ENCODE data around the gene RMND1.
"Not testable (repeated sequence)": the region's sequence is repeated elsewhere in the genome, so short reads cannot be mapped to it uniquely, and the experiment has no call there.

Gene RMND1

GRCh38 chr6:151413372-151414145 lies 38.4 kb downstream of the RMND1 start:
- DNase-seq: peak; percentile 45

- DNase-seq: no peak
Measured at GRCh38 chr6:151412909-151413308, 39.0 kb downstream of the RMND1 start.

- no peak for DNase-seq
Measured at GRCh38 chr6:151409679-151410078, 42.2 kb downstream of the RMND1 start.

GRCh38 chr6:151409260-151409659 lies 42.7 kb downstream of the RMND1 start:
- DNase-seq: no peak

GRCh38 chr6:151408858-151409257 lies 43.1 kb downstream of the RMND1 start:
- no peak for DNase-seq

GRCh38 chr6:151403919-151404308 lies 48.0 kb downstream of the RMND1 start:
- no peak for DNase-seq

- DNase-seq: no peak
Measured at GRCh38 chr6:151402228-151402627, 49.7 kb downstream of the RMND1 start.

- no peak for DNase-seq
Measured at GRCh38 chr6:151400473-151400872, 51.5 kb downstream of the RMND1 start.

GRCh38 chr6:151399679-151400078 lies 52.2 kb downstream of the RMND1 start:
- no peak for DNase-seq

GRCh38 chr6:151393410-151393809 lies 58.5 kb downstream of the RMND1 start:
- no peak for DNase-seq

- no peak for DNase-seq
Measured at GRCh38 chr6:151392427-151392826, 59.5 kb downstream of the RMND1 start.

- DNase-seq: peak; percentile 56
Measured at GRCh38 chr6:151391471-151392413, 60.2 kb downstream of the RMND1 start, which contains the start of gene ZBTB2. ZBTB2 (minus strand) TSS chr6:151391559; CDS start chr6:151373637, 17,922 bp downstream.

- DNase-seq: peak; percentile 78
Measured at GRCh38 chr6:151390851-151391470, 61.0 kb downstream of the RMND1 start.

GRCh38 chr6:151390276-151390850 lies 61.6 kb downstream of the RMND1 start:
- peak; percentile 98 for DNase-seq

GRCh38 chr6:151389618-151390275 lies 62.2 kb downstream of the RMND1 start:
- no peak for DNase-seq

- no peak for DNase-seq
Measured at GRCh38 chr6:151388997-151389617, 62.8 kb downstream of the RMND1 start.

GRCh38 chr6:151388236-151388635 lies 63.7 kb downstream of the RMND1 start:
- DNase-seq: no peak

- DNase-seq: no peak
Measured at GRCh38 chr6:151387175-151387970, 64.6 kb downstream of the RMND1 start.

GRCh38 chr6:151385177-151385576 lies 66.7 kb downstream of the RMND1 start:
- DNase-seq: no peak

- no peak for DNase-seq
Measured at GRCh38 chr6:151384151-151384550, 67.8 kb downstream of the RMND1 start.

GRCh38 chr6:151382631-151383030 lies 69.3 kb downstream of the RMND1 start:
- not testable (repeated sequence) for DNase-seq

Measured in activated effector memory CD4-positive, alpha-beta T cell treated with Interleukin-2 at 50 U/mL for 16 hours (primary cell).